HG03103 (cell line): Measurements from ENCODE around the gene TWSG1.
"Not testable (repeated sequence)": the region's sequence is repeated elsewhere in the genome, so short reads cannot be mapped to it uniquely, and the experiment has no call there.

Source experiments
- ATAC-seq: cut with Tn5 transposase; IDR thresholded peaks from one replicate; pipeline ENCODE4 v1.9.1; 2021; ENCODE audit warnings: low read depth; ENCODE audit not compliant: unreplicated experiment

The TWSG1 gene

GRCh38 chr18:9421096-9421900 lies 86.7 kb downstream of the TWSG1 start:
- ATAC-seq, result no peak

DNA sequence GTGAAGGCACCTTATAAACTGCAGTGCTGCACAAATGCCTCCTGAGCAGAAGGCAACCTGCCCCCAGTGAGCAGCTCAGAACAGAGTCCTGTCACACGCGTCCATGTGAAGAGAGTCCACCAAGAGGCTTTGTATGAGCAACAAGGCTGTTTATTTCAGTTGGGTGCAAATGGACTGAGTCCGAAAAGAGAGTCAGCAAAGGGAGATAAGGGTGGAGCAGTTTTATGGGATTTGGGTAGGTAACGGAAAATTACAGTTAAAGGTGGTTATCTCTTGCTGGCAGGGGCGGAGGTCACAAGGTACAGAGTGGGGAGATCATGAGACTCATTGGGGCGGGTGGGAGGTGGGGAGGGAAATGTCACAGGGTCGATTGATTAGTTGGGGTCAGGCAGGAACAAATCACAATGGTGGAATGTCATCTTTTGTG lies 87.3 kb downstream of the TWSG1 start:
- ATAC-seq, result no peak

- ATAC-seq, result no peak
Measured at GRCh38 chr18:9422816-9423519, 88.4 kb downstream of the TWSG1 start.

DNA sequence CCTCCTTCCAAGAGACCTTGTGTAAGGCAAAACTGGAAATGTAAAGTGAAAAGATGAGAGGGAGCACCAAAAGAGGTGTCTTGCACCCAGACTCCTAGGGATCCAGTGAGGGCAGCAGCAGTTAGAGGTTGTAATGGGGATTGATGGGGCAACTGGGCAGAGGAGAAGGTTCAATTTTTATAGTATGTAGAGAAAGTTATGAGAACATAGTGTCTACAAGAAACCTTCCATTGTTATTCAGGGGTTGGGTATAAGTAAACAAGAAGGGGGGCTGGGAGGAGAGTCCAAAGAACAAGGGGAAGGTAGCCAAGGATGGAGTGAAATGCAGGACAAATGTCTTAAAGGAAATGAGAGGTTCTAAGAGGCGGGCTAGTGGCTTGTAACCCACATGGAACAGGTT lies 89.1 kb downstream of the TWSG1 start:
- not testable (repeated sequence) for ATAC-seq

GRCh38 chr18:9424235-9424634 lies 89.7 kb downstream of the TWSG1 start:
- ATAC-seq, result not testable (repeated sequence)

DNA sequence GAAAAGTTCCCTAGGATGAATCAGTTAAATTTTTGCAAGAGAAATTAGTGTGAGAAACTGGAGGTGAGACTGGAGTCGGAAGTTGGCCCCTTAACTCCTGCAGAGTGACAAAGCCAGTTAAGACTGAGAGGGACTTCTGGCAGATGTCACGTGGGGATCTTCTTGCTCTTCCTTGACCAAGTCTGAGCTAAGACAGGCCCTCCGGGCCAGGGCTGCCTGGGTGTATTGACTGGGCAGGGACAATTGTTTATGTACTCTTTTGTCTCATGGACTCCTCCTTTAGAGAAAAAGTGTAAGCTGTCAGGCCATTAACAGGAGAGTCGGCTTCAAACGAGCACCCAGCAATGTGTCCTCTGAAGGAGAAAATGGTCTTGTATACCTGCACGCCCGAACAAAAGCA lies 92.2 kb downstream of the TWSG1 start:
- no peak for ATAC-seq

- no peak for ATAC-seq
Measured at GRCh38 chr18:9428301-9428706, 93.7 kb downstream of the TWSG1 start.

DNA sequence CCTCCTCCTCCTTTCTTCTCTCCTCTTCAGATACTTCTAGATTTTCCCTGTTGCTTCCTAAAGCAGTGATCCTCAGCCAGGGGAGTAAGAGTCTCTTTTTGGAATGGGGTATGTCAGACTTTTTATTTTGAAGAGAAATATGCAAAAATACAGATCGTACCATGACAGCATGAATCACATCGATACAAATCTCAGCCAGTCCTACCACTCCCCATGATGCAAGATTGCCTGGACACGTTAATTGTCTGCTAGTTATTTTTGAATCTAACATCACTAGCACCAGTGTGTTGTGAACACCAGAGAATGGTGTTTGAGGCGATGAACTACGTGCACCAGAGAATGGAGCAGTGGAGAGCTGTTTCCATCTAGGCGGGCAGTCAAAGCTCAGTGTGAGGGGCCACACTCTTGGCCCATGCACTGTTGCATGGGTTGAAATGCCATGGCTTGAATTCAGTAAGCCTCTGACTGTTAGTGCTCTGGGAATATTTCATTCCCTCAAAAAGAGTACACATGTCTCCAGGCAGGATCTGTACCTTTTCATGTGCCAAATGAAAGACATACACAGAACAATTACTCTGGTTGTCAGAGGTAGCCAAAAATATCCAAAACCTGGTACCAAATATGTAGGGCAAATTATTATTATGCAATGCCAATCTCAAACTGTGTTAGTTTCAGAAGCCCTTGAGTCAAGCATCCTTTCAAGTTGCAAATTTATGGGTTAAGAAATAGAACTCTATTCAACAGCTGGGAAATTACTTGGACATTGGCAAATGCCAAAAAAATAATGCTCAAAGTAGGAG lies 94.5 kb downstream of the TWSG1 start:
- ATAC-seq, result no peak

- ATAC-seq, result no peak
Measured at GRCh38 chr18:9429662-9429993, 95.1 kb downstream of the TWSG1 start.

DNA sequence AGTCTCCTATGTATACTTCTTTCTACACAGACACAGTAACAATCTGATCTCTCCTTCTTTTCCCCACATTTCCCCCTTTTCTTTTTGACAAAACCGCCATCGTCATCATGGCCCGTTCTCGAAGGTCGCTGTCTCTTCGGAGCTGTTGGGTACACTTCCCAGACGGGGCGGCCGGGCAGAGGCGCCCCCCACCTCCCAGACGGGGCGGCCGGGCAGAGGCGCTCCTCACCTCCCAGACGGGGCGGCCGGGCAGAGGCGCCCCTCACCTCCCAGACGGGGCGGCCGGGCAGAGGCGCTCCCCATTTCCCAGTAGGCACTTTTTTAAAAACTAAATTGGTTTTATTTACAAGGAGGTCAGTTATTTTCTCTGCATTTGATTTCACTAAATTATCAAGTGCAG lies 95.7 kb downstream of the TWSG1 start:
- not testable (repeated sequence) for ATAC-seq

GRCh38 chr18:9431296-9431695 lies 96.7 kb downstream of the TWSG1 start:
- no peak for ATAC-seq

DNA sequence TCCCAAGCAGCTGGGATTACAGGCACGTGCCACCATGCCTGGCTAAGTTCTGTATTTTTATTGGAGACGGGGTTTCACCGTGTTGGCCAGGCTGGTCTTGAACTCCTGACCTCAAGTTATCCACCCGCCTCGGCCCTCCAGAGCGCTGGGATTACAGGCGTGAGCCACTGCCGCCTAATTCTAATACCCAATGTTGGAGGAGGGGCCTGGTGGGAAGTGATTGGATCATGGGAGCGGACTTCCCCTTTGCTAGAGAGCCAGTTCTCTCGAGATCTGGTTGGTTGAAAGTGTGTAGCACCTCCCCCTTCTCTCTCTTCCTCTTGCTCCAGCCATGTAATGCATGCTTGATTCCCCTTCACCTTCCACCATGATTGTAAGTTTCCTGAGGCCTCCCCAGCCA lies 98.5 kb downstream of the TWSG1 start:
- ATAC-seq, result not testable (repeated sequence)

GRCh38 chr18:9433671-9434121 lies 99.1 kb downstream of the TWSG1 start:
- ATAC-seq, result no peak

GRCh38 chr18:9434122-9434701 lies 99.6 kb downstream of the TWSG1 start:
- no peak for ATAC-seq

GRCh38 chr18:9435041-9435440 lies 100.5 kb downstream of the TWSG1 start:
- no peak for ATAC-seq

GRCh38 chr18:9436206-9436929 lies 101.8 kb downstream of the TWSG1 start:
- ATAC-seq, result no peak

- no peak for ATAC-seq
Measured at GRCh38 chr18:9437021-9437437, 102.5 kb downstream of the TWSG1 start.

GRCh38 chr18:9437672-9438071 lies 103.1 kb downstream of the TWSG1 start:
- no peak for ATAC-seq

DNA sequence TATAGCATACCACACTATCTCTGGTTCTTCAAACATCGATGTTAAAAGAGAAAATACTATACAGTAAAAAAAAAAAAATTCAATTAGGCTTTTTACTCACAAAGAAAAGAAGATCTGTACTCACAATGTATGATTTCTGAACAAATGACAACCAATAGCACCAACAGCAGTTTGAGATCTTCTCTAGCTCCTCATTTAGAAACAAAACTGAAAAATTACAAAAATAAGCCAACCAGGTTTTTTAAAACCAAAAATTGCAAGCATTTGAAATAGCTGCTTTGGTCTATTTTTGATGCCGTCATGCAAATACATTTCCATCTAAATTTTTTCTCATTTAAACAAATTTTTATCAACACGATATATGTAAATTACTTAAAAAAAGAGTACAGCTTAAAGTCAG lies 106.5 kb downstream of the TWSG1 start:
- no peak for ATAC-seq

- ATAC-seq, result no peak
Measured at GRCh38 chr18:9444549-9444948, 110.0 kb downstream of the TWSG1 start.
